ENCODE data around the gene AHCYL2. TPM values are rescaled to one million over a fixed set of nuclear protein-coding genes. Genes with fewer than 3 reads are reported as not detected.

AHCYL2 gene
- total RNA-seq: 100 to 1,000 TPM in 3 of 4 donors, 10 to 100 TPM in 1; 93.7 to 635 (median 551) TPM

DNA sequence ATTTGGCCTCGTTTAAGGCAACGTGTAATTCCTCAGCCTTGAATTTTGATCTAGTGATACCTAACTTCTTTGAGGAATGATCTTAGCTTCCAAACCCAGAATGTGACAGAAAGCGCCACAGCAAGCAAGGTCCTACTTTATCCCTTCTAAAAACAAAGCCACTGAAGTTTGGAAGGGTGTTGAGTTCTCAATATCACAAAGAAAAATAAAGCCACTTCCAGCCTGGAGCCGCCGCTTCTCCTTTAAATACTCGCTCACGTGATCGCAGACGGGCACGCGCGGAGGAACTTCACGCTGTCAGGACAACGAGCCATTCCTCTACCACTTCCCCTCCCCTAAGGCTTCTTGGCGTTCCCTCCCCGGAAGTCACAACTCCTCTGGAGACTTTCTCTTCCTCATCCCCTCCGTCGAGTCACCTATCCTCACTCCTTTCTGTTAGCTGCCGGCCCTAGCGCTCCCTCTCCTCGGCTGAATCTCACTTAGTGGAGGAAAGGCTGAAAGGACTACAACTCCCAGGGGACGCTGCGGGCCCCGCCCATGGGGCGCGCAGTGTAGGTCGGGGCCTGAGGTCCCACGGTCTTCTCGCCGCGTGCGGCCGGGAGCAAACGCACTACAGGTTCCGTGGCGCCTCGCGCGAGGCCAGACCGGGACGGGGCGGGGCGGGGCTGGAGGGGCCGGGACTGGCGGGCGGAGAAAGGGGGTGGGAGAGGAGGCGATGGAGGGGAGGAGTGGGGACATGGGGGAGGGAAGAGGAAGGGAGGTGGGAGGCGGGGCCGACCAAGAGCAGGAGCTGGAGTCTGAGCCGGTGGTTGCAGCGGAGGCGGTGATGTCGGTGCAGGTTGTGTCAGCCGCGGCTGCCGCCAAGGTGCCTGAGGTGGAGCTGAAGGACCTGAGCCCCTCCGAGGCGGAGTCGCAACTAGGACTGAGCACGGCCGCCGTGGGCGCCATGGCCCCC lies at the start of gene AHCYL2:
AHCYL2 (plus strand) TSS at position 780 of the 955 bp plus-strand sequence.
- intact Hi-C loops (cut with DNase I; ENCODE audit: low total_unique reads) (no loop called here), in situ Hi-C loops (cut with MboI; ENCODE audit: low pct_ligation_motif_present in 1 of 4, low pct_unique_long_range_greater_than_20kb in 1 of 4, low sequenced_read_pairs in 3 of 4) (loop anchor here in 3 of 4 donors (10.0 to 25.0 kb wide), 2 partner anchors 50 to 238 kb away; no protein-coding TSS in a partner anchor)
- DNase-seq: peak; percentile 99
- Histone ChIP-seq H3K36me3 (no peaks in the 10 kb centered on the region), H3K4me1 (peaks cover 11 to 37% (median 17%) of the 10 kb centered on the region in 4 donors), H3K27ac (peak within 1 kb of the TSS; percentile 92 to 95 (median 95)), H3K4me3 (peak within 1 kb of the TSS; percentile 55 to 96 (median 85)), H3K9me3 (no peaks in the 10 kb centered on the region), H3K27me3 (no peaks in the 10 kb centered on the region)
- 0 to 1% methylated on average over 2 to 43 of the region's 63 CpGs for WGBS, 2 donors (ENCODE audit: low coverage in 1 of 2)
- TF ChIP-seq, protein P1, sequence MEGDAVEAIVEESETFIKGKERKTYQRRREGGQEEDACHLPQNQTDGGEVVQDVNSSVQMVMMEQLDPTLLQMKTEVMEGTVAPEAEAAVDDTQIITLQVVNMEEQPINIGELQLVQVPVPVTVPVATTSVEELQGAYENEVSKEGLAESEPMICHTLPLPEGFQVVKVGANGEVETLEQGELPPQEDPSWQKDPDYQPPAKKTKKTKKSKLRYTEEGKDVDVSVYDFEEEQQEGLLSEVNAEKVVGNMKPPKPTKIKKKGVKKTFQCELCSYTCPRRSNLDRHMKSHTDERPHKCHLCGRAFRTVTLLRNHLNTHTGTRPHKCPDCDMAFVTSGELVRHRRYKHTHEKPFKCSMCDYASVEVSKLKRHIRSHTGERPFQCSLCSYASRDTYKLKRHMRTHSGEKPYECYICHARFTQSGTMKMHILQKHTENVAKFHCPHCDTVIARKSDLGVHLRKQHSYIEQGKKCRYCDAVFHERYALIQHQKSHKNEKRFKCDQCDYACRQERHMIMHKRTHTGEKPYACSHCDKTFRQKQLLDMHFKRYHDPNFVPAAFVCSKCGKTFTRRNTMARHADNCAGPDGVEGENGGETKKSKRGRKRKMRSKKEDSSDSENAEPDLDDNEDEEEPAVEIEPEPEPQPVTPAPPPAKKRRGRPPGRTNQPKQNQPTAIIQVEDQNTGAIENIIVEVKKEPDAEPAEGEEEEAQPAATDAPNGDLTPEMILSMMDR (IDR thresholded peaks at IDR 0.05): no peak
- TF ChIP-seq POLR2A (IDR thresholded peaks at IDR 0.05): peak; percentile 50
- TF ChIP-seq EP300 (IDR thresholded peaks at IDR 0.05; ENCODE audit: low read depth): no peak
- TF ChIP-seq POLR2AphosphoS5 (IDR thresholded peaks at IDR 0.05): peak; percentile 61 to 80 (median 74)

DNA sequence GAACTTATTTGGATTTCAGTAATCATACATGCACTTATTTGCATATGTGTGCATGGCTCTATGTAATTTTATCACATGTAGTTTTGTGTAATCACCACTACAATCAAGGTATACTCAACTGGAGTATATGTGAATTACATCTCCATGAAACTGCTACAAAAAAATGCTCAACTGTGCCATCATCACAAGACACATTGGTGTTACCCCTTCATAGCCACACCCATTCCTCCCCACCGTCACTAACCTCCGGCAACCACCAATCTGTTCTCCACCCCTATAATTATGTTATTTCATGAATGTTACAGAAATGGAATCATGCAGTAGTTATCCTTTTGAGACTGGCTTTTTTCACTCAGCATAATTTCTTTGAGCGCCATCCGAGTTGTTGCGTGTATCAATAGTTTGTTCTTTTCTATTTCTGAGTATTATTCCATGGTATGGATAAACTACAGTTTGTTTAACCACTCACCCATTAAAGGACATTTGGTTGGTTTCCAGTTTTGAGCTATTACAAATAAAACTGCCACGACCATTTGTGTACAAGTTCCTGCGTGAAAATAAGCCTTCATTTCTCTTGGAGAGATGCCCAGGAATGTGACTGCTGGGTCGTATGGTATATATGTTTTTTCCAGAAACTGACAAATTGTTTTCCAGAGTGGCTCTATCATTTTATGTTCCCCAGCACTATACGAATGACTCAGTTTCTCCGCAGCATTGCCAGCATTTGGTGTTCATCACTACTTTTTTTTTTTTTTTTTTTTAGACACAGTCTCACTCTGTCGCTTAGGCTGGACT lies 47.7 kb upstream of the AHCYL2 start:
- H3K27me3 ChIP-seq: no peaks in the 10 kb centered on the region
- no peaks in the 10 kb centered on the region for H3K9me3 ChIP-seq
- TF ChIP-seq, protein P1 (IDR thresholded peaks at IDR 0.05): no peak
- no peak for TF ChIP-seq POLR2AphosphoS5 (IDR thresholded peaks at IDR 0.05)
- TF ChIP-seq POLR2A (IDR thresholded peaks at IDR 0.05): no peak
- no peak for TF ChIP-seq EP300 (IDR thresholded peaks at IDR 0.05; ENCODE audit: low read depth)
- in situ Hi-C loops (cut with MboI; ENCODE audit: low pct_ligation_motif_present in 1 of 4, low pct_unique_long_range_greater_than_20kb in 1 of 4, low sequenced_read_pairs in 3 of 4): no loop called here
- no peak overlapping the region for H3K4me3 ChIP-seq
- no peak overlapping the region for H3K27ac ChIP-seq
- DNase-seq: no peak
- H3K36me3 ChIP-seq: no peaks in the 10 kb centered on the region
- intact Hi-C loops (cut with DNase I; ENCODE audit: low total_unique reads): no loop called here
- WGBS, 2 donors (ENCODE audit: low coverage in 1 of 2): 45 to 52% methylated on average over 6 to 11 of the region's 11 CpGs
- H3K4me1 ChIP-seq: no peaks in the 10 kb centered on the region

DNA sequence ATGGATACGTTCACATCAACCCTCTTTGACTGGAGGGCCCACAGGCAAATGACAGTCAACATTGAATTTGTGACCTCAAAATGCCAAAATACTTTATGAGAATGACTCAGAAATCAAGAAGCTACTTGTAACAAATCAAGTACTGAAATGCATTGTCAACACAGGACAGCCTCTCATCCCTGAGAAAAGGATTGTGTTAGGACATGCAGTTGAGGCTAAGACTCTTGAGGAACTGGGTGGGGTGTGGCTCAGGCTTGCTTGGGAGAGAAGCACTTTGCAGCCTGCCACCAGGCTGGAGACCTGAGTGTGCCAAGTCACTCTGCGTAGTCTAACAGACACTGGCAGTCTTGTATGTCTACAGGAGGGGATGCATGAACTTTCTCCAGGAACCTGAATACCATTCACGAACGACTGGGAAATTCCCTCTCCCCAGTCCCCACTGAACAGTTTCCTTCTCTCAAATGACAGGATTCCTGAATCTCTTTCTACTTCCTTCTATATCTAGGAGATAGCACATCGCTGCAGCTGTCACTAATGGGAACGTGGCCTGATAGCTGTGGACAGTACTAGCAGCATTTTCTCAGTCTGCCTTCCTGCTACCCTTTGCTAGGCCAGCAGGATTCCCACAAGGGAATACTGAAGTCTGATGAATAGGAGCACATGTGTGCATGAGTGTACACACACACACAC lies 39.7 kb upstream of the AHCYL2 start:
- intact Hi-C loops (cut with DNase I; ENCODE audit: low total_unique reads) (no loop called here), in situ Hi-C loops (cut with MboI; ENCODE audit: low pct_ligation_motif_present in 1 of 4, low pct_unique_long_range_greater_than_20kb in 1 of 4, low sequenced_read_pairs in 3 of 4) (no loop called here)
- Histone ChIP-seq H3K4me3 (no peak overlapping the region), H3K4me1 (peaks cover 0 to 20% (median 13%) of the 10 kb centered on the region in 4 donors), H3K9me3 (no peaks in the 10 kb centered on the region), H3K27me3 (peaks cover 26% of the 10 kb centered on the region), H3K27ac (no peak overlapping the region), H3K36me3 (no peaks in the 10 kb centered on the region)
- WGBS, 2 donors (ENCODE audit: low coverage in 1 of 2): 46 to 50% methylated on average over 2 to 6 of the region's 6 CpGs
- DNase-seq: no peak
- TF ChIP-seq POLR2A (IDR thresholded peaks at IDR 0.05) (no peak), POLR2AphosphoS5 (IDR thresholded peaks at IDR 0.05) (no peak), EP300 (IDR thresholded peaks at IDR 0.05; ENCODE audit: low read depth) (no peak)
- TF ChIP-seq, protein P1 (IDR thresholded peaks at IDR 0.05): no peak
